Calu3 (cell line): Measurements from ENCODE around the gene INSL3. TPM values are rescaled to one million over a fixed set of nuclear protein-coding genes. Genes with fewer than 3 reads are reported as not detected.

Experiments
- Bru-seq: library from RNA; stranded (reverse); fragments of 400-500 nt; gene quantifications from one replicate; lab custom pipeline; 2021; lab: Mats Ljungman, UMichigan
- BruChase-seq, 2 experiments: library from RNA; stranded (reverse); fragments of 400-500 nt; gene quantifications; one replicate each; lab custom pipeline; 2021; lab: Mats Ljungman, UMichigan
- BruUV-seq: library from RNA; stranded (reverse); fragments of 400-500 nt; replicated peaks from 2 replicates; lab custom pipeline; 2021; lab: Mats Ljungman, UMichigan
- CTCF ChIA-PET: fragments of 300-600 bp; sonication (Branson Sonifier 250); formaldehyde crosslinking; loops from one replicate; lab custom pipeline; 2022; ENCODE audit warnings: antibody characterized with exemption; lab: Charles Lee
- DNase-seq: peaks from one replicate; pipeline ENCODE4 v3.0.0; 2022
- H3K27ac Mint-ChIP-seq: one replicate; pipeline ENCODE4 v1.8.0; 2022; ENCODE audit warnings: mixed read lengths; ENCODE audit not compliant: unreplicated experiment
- H3K27me3 Mint-ChIP-seq: one replicate; pipeline ENCODE4 v1.8.0; 2022; ENCODE audit warnings: mixed read lengths; ENCODE audit not compliant: unreplicated experiment
- H3K36me3 Mint-ChIP-seq: one replicate; pipeline ENCODE4 v1.8.0; 2022; ENCODE audit warnings: mild to moderate bottlenecking, moderate library complexity, mixed read lengths; ENCODE audit not compliant: insufficient read depth, unreplicated experiment
- H3K4me1 Mint-ChIP-seq: one replicate; pipeline ENCODE4 v1.8.0; 2022; ENCODE audit warnings: mild to moderate bottlenecking, low read depth, mixed read lengths; ENCODE audit not compliant: unreplicated experiment
- H3K4me3 Mint-ChIP-seq: one replicate; pipeline ENCODE4 v1.8.0; 2022; ENCODE audit warnings: mild to moderate bottlenecking, low read depth, moderate library complexity, mixed read lengths; ENCODE audit not compliant: unreplicated experiment
- H3K9me3 Mint-ChIP-seq: one replicate; pipeline ENCODE4 v1.8.0; 2022; ENCODE audit warnings: low read depth, mixed read lengths; ENCODE audit not compliant: unreplicated experiment
- intact Hi-C: fragments of 100-400 bp; cut with micrococcal nuclease; formaldehyde crosslinking; loops from one replicate; pipeline ENCODE4 v1.10.0; 2022; ENCODE audit not compliant: unreplicated experiment
- long read RNA-seq: library from polyadenylated mRNA; stranded (forward); transcript quantifications from one replicate; pipeline ENCODE4 v2.0.0, GENCODE V29; 2022
- total RNA-seq: library from RNA; stranded (reverse); gene quantifications from 2 replicates; pipeline ENCODE4 v1.2.3, GENCODE V29; 2022
- TF ChIP-seq, protein P1 (sequence below): fragments of 200-600 bp; IDR thresholded peaks from one replicate; pipeline ENCODE4 v1.8.0; 2022; ENCODE audit warnings: antibody characterized with exemption; ENCODE audit not compliant: unreplicated experiment

INSL3 gene, protein sequence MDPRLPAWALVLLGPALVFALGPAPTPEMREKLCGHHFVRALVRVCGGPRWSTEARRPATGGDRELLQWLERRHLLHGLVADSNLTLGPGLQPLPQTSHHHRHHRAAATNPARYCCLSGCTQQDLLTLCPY
- not detected in 2 replicates for total RNA-seq
- not detected for Bru-seq, nascent RNA
- BruChase-seq, experiment 1, labeled RNA remaining after a 6-hour chase = not detected
- not detected for BruChase-seq, experiment 2, labeled RNA remaining after a 2-hour chase
- long read RNA-seq = 0 reads

DNA sequence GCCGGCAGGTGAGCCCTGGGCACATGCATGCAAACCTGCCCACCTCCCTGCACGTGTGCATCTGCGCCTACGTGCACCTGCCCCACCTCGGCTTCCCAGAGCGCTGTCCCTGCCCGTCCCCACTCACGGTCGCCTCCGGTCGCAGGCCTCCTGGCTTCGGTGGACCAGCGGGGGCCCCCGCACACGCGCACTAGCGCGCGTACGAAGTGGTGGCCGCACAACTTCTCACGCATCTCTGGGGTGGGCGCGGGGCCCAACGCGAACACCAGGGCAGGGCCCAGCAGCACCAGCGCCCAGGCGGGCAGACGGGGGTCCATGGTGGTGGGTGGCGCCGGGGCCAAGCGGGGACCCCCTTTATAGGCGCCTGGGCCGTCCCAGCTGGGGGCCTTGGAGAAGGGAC, at the start of gene INSL3:
Gene INSL3 (minus strand): TSS at position 330 of the 400 bp plus-strand sequence. CDS start 13 bp downstream, at position 317.
- Mint-ChIP-seq H3K9me3 (no peaks in the 10 kb centered on the region), H3K36me3 (peaks cover 23% of the 10 kb centered on the region), H3K27ac (no peak within 1 kb of the TSS), H3K27me3 (peaks cover 21% of the 10 kb centered on the region), H3K4me3 (no peak within 1 kb of the TSS), H3K4me1 (no peaks in the 10 kb centered on the region)
- DNase-seq = no peak
- TF ChIP-seq, protein P1, sequence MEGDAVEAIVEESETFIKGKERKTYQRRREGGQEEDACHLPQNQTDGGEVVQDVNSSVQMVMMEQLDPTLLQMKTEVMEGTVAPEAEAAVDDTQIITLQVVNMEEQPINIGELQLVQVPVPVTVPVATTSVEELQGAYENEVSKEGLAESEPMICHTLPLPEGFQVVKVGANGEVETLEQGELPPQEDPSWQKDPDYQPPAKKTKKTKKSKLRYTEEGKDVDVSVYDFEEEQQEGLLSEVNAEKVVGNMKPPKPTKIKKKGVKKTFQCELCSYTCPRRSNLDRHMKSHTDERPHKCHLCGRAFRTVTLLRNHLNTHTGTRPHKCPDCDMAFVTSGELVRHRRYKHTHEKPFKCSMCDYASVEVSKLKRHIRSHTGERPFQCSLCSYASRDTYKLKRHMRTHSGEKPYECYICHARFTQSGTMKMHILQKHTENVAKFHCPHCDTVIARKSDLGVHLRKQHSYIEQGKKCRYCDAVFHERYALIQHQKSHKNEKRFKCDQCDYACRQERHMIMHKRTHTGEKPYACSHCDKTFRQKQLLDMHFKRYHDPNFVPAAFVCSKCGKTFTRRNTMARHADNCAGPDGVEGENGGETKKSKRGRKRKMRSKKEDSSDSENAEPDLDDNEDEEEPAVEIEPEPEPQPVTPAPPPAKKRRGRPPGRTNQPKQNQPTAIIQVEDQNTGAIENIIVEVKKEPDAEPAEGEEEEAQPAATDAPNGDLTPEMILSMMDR = no peak
- CTCF ChIA-PET = no interaction called here
- BruUV-seq = no TSS peak
- intact Hi-C loops = no loop called here

DNA sequence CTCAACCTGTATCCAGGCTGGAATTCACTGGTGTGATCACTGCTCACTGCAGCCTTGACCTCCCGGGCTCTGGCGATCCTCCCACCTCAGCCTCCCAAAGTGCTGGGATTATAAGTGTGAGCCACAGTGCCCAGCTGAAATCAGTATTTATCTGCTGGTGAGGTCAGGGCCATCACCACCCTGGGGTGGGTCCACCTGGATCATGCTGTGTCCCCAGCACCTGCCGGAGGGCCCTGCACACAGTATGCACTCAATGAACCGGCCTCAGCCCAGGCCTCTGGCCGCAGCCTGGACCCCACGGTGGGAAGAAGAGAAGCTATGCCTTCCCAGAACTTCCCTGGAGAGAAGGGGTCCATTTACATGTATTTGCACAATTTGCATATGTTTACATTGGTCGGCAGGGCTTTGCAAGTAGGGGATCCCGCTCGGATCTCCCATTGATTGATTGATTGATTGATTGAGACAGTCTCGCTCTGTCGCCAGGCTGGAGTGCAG, 47.8 kb upstream of the INSL3 start:
- CTCF ChIA-PET = interaction anchor here (4.7 kb wide), 1 partner anchor 63 kb away, joined by 51 read pairs; the partner anchor contains the start of gene CCDC124
- Mint-ChIP-seq H3K4me1 (no peaks in the 10 kb centered on the region), H3K9me3 (no peaks in the 10 kb centered on the region), H3K27ac (no peak overlapping the region), H3K4me3 (no peak overlapping the region), H3K27me3 (peaks cover 2% of the 10 kb centered on the region), H3K36me3 (peaks cover 30% of the 10 kb centered on the region)
- intact Hi-C loops = no loop called here
- TF ChIP-seq, protein P1 = no peak
- no peak for DNase-seq
- no TSS peak for BruUV-seq

DNA sequence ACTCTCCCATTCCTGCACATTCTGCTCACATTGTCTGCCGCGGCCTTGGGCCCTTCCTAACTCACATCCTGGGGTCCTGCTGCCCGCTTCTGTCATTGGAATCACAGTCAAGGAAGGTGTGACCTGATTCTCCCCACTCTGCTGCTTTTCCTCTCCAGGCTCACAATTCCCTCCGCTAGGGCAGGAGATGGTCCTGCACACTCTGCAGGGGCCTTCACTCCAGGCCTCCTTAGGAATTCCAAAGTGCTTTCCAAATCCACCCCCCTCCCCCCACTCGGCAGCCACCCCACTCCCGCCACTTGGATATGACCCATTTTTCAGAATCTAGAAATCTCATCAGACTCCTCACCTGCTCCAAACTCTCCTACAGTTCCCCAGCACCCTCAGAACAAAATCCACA, 47.4 kb upstream of the INSL3 start:
- Mint-ChIP-seq H3K4me1 (no peaks in the 10 kb centered on the region), H3K4me3 (no peak overlapping the region), H3K27me3 (no peaks in the 10 kb centered on the region), H3K36me3 (peaks cover 34% of the 10 kb centered on the region), H3K9me3 (no peaks in the 10 kb centered on the region), H3K27ac (no peak overlapping the region)
- TF ChIP-seq, protein P1 = no peak
- CTCF ChIA-PET = interaction anchor here (4.7 kb wide), 1 partner anchor 64 kb away, joined by 51 read pairs; the partner anchor contains the start of gene CCDC124
- DNase-seq = no peak
- intact Hi-C loops = no loop called here
- BruUV-seq = no TSS peak

DNA sequence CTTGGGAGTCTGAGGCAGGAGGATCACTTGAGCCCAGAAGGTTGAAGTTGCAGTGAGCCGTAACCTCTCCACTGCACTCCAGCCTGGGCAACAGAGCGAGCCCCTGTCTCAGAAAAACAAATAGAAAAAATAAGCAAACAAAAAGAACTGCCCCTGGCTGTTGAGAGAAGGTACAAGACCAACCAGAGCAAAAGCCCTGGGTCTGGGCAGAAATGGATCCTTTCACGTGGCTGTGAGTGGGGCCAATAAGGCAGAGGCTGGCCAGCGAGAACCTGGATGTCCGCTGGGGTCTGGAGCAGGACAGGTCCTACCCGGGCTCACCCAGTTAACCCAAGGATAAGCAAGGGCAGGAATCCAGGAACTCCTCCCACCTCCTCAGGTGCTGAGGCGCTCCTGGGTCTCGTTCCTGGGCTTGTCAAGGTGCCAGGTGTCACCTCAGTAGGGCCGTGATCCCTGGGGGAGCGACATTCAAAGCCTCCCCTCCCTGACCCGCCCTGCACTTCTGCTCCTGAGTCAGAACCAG, 45.7 kb upstream of the INSL3 start:
- BruUV-seq = no TSS peak
- H3K4me1 Mint-ChIP-seq = no peaks in the 10 kb centered on the region
- no peak overlapping the region for H3K27ac Mint-ChIP-seq
- H3K36me3 Mint-ChIP-seq = peaks cover 50% of the 10 kb centered on the region
- no peaks in the 10 kb centered on the region for H3K27me3 Mint-ChIP-seq
- intact Hi-C loops = no loop called here
- TF ChIP-seq, protein P1 = no peak
- no peaks in the 10 kb centered on the region for H3K9me3 Mint-ChIP-seq
- DNase-seq = no peak
- CTCF ChIA-PET = no interaction called here
- H3K4me3 Mint-ChIP-seq = no peak overlapping the region
